Ramos (cell line): ENCODE data around the gene HPRT1.

Experiments
- in situ Hi-C: fragments of 300-500 bp; cut with MboI; formaldehyde crosslinking; loops from one replicate; pipeline ENCODE4 v1.14.3; 2022; ENCODE audit warnings: low sequenced_read_pairs; ENCODE audit not compliant: unreplicated experiment

The HPRT1 gene

DNA sequence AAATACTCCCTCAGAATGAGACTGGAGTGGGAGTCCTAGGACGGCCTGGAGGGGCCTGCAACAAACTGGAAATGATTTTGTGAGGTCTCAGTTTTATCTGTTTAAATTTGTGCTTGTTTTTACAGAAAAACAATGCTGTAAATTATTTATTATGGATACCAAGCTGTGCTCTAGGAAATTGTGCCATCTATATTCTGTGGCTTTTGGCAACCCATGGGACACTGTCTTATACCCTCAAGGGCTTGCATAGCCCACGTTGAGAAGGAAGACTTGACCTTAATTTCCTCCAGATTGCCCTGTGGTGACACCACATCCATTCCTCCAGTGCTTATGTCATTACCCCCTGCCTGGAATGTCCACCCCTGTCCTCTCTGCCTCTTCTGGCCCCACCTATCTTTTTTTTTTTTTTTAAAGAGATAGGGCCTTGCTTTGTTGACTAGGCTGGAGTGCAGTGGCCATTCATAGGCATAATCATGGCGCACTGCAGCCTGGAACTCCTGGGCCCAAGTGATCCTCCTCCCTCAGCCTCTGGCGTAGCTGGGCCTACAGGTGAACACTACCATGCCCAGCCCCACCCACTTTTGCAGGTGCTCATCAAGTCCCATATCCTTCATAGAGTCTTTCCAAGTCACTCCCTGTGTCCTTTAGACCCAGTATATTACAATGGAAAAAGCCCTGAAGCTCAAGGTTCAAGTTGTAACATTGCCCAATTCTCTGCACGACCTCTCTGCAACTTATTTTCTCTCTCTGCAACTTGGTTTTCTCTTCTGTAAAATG lies 77.4 kb downstream of the HPRT1 start:
- in situ Hi-C loops: no loop called here

DNA sequence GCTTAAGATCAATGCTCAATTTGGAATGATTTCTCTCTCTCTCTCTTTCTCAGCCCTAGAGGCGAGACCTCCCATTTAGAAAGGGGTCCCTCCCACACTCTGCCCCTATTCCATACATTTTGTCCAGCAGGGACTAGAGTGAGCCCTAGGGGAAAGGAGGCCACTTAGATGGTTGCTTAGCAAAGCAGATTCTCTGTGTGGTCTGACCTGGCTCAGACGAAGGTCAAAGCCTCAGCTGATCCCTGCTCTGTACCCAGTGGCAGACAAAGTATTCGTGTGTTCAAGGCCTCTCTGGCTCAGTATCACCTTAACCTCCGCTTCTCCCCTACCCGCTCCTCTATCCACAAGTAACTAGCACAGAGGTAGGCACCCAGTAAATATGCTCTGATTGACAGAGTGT lies 78.4 kb downstream of the HPRT1 start:
- in situ Hi-C loops: no loop called here

DNA sequence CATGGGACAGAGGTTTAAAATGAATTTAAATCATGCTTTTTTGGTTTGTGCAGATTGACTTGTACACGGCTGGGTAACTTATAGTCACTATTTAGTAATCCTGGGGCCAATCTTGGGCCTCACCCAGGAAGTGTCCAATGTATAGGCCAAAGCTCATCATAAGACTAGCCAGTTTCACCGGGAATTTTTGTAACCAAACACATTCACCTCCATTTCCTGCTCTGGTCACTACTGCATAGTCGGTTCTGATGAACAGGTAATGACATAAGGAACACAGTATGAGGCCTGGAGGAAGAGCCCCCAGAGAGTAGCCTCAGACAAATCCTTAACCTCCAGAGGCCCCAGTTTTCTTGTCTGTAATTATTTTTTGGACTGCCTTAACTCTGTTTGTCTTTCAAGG lies 81.9 kb downstream of the HPRT1 start:
- in situ Hi-C loops: no loop called here

DNA sequence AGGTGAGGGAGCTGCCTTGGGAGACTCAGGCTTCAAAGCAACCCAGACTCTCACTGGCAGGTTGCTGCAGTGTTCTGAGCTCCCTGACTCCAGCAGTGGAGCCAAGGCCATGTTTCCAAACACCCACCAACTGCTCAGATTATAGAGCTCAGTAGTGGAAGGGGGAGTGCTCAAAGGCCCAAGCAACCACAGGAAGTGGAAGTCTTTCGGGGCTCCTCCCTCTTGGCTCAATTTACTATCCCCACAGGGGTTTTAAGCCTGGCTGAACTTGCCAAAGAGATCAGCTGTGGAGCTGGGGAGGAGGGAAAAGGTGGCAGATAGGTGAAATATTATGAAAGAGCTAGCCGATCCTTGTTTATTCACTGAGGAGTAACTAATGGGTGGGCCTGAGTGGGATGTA lies 82.5 kb downstream of the HPRT1 start:
- in situ Hi-C loops: no loop called here

DNA sequence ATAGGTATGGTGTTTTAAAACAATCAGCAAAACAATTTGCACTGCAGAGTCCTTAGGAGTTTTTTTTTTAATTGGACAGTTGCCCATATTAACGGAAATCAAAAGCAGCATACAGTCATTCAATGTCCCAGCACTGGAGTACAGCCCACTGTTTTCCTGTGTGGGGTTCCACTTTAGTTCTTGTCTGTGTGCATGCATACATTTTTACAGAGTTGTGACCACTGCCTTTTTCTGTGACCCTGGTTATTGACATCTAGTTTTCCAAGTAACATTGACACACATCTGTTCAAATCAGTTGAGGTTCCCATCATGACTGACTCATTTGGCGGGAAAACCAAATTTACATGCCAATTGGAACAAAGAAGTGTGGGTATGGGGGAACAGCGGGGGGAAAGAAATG lies 83.3 kb downstream of the HPRT1 start:
- in situ Hi-C loops: no loop called here

DNA sequence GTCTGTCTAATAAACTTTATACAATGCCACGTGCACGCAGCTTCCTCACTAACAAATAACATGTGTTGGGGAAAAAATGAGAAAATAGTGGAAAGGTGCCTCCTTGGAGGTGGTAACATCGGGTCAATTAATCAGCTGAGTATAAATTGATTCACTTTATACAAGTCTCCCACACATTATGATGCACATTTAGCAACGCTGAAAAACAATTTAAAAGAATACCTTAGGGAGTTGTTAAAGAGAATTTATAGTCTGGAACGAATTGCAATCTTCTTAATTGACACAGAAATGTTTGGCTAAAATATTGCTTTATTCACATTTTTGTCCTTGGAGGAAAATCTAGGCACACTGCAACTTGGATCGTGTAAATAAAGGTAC lies 84.2 kb downstream of the HPRT1 start:
- in situ Hi-C loops: no loop called here

DNA sequence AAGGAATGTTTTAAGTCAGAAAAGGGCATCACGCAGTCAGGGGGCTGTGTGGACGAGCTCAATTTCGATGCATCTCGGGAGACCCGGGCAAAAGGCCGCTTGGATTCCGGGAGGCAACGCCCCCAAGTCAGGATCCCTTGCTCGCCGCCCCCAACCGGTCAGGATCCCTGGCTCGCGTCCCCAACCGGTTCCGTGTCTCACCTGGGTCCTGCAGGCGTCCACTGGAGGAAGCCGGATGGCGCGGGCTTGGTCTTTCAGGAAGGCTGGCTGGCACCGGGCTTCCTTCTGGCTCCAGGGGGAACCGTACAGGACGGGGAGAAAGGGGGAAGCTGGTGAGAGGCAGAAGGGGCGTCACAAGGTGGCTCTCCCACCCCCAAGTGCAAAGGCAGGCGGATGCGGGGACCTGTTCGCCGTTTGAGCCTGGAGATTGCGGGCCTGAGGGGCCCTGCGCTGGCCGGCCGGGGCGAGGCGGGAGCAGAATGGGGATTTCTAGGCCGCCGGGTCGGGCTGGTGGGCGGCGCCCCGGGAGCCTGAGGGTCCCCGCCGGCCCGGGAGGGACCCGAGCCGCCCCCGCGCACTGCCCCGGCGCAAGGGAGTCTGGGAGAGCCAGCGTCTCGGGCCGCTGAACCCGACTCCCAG lies 84.7 kb downstream of the HPRT1 start:
- in situ Hi-C loops: no loop called here

DNA sequence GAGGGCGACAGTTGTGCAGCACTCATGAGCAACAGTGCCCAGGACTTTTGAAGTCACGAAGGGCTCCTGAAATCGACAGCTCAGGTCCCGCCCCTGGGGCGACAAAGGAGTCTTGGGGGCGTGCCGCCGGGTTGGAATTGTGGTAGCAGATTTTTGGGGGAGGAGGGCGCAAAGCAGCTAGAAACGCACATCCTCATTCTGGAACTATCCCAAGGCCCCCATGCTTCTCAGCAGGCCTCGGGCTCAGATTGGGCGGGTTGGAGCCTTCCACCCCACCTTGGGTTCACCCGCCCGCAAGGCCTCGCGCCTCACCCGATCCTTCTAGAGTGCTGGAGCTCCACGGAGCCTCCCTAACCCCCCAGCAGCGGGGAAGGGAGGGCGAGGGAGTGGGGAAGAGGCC lies 85.5 kb downstream of the HPRT1 start:
- in situ Hi-C loops: no loop called here

DNA sequence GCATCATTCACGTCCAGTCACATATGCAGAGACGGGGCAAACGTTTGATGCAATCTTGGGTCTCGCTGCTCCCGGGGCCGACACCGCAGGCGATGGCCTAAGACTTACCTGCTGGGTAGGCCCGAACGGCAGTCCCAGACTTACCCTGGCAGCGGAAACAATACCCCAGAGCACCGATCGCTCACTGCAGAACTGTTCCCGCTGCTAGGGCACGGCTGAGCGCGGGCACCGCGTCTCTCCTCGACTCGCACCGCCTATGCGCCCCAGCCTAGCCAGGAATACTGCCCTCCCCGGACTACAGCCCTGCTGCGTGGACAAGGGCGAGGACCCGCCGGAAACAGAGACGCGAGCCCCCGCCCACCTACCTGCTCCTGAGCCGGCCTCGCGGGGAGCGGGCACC lies 86.2 kb downstream of the HPRT1 start:
- in situ Hi-C loops: no loop called here

DNA sequence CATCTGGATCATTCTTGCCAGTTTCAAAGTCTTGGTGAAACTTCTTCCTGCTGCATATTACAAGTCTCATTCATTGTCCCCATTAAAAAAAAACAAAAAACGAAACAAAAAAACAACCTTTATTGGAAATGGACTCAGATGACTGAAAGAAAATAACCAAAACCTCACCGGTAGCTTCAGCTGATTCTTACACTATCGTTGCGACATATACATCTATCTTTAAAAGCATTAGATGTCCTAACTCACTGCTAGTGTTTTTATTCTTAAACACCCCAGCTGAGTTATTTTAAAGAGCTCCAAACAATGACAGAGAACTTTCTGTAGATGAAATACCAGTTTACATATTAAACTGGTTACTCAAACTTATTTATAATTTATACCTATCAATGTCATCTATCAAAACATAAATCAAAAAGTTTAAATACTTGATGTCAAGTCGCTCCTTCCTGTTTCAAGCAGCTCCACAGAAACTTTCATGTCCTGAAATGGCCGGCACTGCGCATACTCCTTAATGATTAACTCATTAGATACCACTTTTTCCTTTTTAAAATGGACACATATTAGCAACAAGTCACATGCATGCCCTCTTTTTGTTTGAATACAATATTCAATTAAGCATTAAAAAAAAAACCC lies 87.2 kb downstream of the HPRT1 start:
- in situ Hi-C loops: no loop called here

DNA sequence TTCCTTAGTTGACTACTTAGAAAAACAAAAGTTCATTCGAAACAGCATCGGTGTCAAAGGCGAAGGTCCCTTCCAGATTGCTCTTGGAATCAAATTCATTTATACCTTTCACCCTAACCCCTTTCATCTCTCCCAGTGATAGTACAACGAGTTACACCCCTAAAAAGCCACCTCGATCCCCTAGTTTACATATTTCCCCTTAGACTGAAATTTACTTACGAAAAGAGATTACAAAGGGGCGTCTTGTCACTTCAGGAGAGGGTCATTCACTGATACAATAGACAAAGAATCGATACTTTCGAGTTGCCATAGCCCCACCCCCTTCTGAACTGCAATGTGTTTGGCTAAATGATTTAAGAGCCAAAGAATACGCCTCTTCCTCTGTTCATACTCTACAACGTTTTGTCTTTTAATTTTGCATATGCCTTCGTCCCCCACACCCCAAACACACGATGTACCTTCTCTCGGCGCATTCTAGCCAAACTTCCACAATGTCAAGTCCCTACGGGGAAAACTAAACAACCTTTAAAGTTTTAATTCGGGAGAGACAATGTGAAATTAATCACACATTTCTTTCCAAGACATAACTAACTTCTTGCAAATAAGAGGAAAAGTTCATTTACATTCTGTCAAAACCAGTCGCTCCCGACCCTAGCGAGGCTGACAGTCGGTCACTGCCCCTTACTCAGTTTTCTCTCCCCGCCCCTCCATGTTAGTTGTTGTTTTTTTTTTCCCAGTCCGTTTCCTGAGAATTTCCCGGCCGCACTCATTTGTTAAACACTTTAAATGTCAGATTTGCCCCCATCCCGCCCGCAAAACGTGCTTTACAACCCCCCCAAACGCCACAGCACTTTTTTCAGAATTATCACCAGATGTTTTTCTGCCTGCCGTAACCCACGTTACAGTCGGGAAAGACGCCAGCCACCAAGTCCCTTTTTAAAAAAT lies 88.6 kb downstream of the HPRT1 start:
- in situ Hi-C loops: no loop called here
